ENCODE results near the gene SASH1. TPM values are rescaled to one million over a fixed set of nuclear protein-coding genes. Genes with fewer than 3 reads are reported as not detected.

SASH1 gene
- total and polyA plus RNA-seq, 2 donors (not counting 1 experiment from before 2014, with no cell fraction given), result 38.6 to 44.6 TPM

DNA sequence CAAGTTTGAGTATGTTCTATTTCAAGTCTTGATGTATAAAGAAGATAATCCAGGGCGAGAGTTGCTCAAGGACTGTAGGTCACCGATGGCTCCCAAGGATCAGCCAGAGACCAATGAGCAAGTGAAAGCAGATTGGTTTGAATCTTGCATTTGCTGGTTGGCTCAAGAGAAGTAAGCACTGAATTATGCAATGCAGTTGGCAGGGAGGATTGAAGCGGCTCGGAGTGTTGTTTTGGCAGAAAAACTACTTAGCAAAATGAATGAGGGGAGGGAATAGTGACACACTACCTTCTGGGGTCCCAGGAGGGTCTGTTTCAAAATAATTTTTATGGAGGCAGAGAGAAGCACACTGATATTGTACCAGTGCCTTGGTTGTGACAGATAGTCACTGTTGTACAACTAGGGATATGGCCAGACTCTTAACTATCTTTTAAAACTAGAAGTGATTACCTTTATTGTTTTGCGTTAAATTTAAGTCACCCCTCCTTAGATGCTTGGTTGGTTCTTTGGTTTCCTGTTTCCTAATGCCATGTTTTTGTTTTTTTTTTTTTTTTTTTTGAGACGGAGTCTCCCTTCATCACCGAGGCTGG lies 15.7 kb downstream of the SASH1 start:
- Histone ChIP-seq H3K9ac (ENCODE audit: insufficient read depth, low read length) (no peak overlapping the region), H3K9me3 (ENCODE audit: control insufficient read depth, insufficient read depth, low read depth, low read length) (no peaks in the 10 kb centered on the region), H3K4me1 (ENCODE audit: control insufficient read depth, extremely low read depth, insufficient read depth, low read length) (no peaks in the 10 kb centered on the region), H3K4me2 (ENCODE audit: extremely low read depth, insufficient read depth, low read length) (no peak overlapping the region), H3K27me3 (ENCODE audit: control insufficient read depth, insufficient read depth, low read length) (no peaks in the 10 kb centered on the region), H4K20me1 (ENCODE audit: control insufficient read depth, extremely low read depth, insufficient read depth, low read length) (no peaks in the 10 kb centered on the region), H2AFZ (ENCODE audit: low read length) (no peak overlapping the region), H3K36me3 (ENCODE audit: control insufficient read depth, insufficient read depth, low read length) (no peaks in the 10 kb centered on the region), H3K27ac (ENCODE audit: insufficient read depth, low read length) (no peak overlapping the region), H3K4me3 (replicated peaks in 1 of 4; ENCODE audit: control extremely low read depth in 1 of 4, insufficient read depth in 1 of 4, low read depth in 3 of 4, low read length in 4 of 4) (no peak overlapping the region), H3K79me2 (ENCODE audit: control insufficient read depth, insufficient read depth, low read length) (peaks cover 5% of the 10 kb centered on the region)
- TF ChIP-seq CTCF (conservative IDR thresholded peaks at IDR 0.05 in 1 of 2, IDR thresholded peaks at IDR 0.05 in 1 of 2; ENCODE audit: low read depth in 1 of 2, low read length in 2 of 2), result no peak
- no peak for TF ChIP-seq EZH2 (IDR thresholded peaks at IDR 0.05; ENCODE audit: low read length, missing control alignments)
- DNase-seq (ENCODE audit: low read depth in 2 of 2), result peak; percentile 47 to 82

DNA sequence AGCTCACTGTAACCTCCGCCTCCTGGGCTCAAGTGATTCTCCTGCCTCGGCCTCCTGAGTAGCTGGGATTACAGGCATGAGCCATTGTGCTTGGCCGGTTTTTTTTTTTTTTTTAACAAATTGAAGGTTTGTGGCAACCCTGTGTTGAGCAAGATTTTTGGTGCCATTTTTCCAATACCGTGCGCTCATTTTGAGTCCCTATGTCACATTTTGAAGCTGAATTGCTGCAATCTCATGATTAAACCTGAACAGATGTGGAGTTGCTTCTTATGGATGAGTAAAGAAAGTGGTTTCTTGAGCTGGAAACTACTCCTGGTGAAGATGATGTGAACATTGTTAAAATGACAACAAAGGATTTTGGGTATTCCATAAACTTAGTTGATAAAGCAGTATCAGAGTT lies 16.6 kb downstream of the SASH1 start:
- H3K36me3 ChIP-seq (ENCODE audit: control insufficient read depth, insufficient read depth, low read length), result no peaks in the 10 kb centered on the region
- TF ChIP-seq EZH2 (IDR thresholded peaks at IDR 0.05; ENCODE audit: low read length, missing control alignments) (no peak), CTCF (conservative IDR thresholded peaks at IDR 0.05 in 1 of 2, IDR thresholded peaks at IDR 0.05 in 1 of 2; ENCODE audit: low read depth in 1 of 2, low read length in 2 of 2) (no peak)
- H4K20me1 ChIP-seq (ENCODE audit: control insufficient read depth, extremely low read depth, insufficient read depth, low read length), result no peaks in the 10 kb centered on the region
- H2AFZ ChIP-seq (ENCODE audit: low read length), result no peak overlapping the region
- H3K4me1 ChIP-seq (ENCODE audit: control insufficient read depth, extremely low read depth, insufficient read depth, low read length), result peaks cover 2% of the 10 kb centered on the region
- peaks cover 5% of the 10 kb centered on the region for H3K79me2 ChIP-seq (ENCODE audit: control insufficient read depth, insufficient read depth, low read length)
- H3K9ac ChIP-seq (ENCODE audit: insufficient read depth, low read length), result no peak overlapping the region
- no peak overlapping the region for H3K4me2 ChIP-seq (ENCODE audit: extremely low read depth, insufficient read depth, low read length)
- no peak for DNase-seq (ENCODE audit: low read depth in 2 of 2)
- no peak overlapping the region for H3K27ac ChIP-seq (ENCODE audit: insufficient read depth, low read length)
- no peak overlapping the region for H3K4me3 ChIP-seq (replicated peaks in 1 of 4; ENCODE audit: control extremely low read depth in 1 of 4, insufficient read depth in 1 of 4, low read depth in 3 of 4, low read length in 4 of 4)
- H3K9me3 ChIP-seq (ENCODE audit: control insufficient read depth, insufficient read depth, low read depth, low read length), result no peaks in the 10 kb centered on the region
- H3K27me3 ChIP-seq (ENCODE audit: control insufficient read depth, insufficient read depth, low read length), result no peaks in the 10 kb centered on the region

DNA sequence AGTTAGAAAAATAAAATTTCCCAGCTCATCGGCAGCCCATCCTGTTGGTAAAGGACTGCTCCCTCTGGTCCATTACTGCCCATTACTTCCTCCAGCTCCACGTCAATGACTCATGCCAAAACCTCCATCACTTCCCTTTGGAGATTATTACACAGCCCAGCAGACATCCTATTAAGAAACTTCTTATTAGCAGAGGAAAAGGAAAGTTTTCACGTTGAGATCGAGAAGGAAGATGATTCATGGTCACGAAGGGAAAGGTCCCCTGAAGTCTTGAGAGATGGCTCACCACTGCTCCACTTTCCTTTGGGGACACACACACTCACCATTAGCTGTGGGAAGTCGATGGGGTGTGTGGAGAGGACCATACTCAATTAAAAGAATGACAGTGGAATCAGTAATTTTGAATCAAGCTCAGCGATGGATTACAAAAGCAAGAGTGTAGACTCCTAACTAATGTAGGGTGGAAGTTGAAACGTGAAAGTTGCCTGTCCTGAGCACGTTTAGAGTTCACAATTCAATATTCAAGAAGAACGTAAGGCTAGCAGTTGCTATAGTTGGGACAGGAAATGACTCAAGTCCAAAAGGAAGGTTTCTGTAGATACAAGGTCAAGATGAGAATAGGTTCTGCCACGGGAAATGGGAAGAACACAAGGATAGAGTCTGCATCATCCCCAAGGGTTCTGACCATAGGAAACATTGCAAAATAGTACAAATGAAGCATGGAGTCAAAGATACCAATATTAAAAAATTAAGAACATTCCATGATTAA lies 21.6 kb downstream of the SASH1 start:
- Histone ChIP-seq H3K27ac (ENCODE audit: insufficient read depth, low read length) (peak overlapping the region; percentile 40), H3K27me3 (ENCODE audit: control insufficient read depth, insufficient read depth, low read length) (no peaks in the 10 kb centered on the region), H3K36me3 (ENCODE audit: control insufficient read depth, insufficient read depth, low read length) (no peaks in the 10 kb centered on the region), H3K9me3 (ENCODE audit: control insufficient read depth, insufficient read depth, low read depth, low read length) (no peaks in the 10 kb centered on the region), H4K20me1 (ENCODE audit: control insufficient read depth, extremely low read depth, insufficient read depth, low read length) (no peaks in the 10 kb centered on the region), H2AFZ (ENCODE audit: low read length) (no peak overlapping the region), H3K4me1 (ENCODE audit: control insufficient read depth, extremely low read depth, insufficient read depth, low read length) (peaks cover 14% of the 10 kb centered on the region), H3K9ac (ENCODE audit: insufficient read depth, low read length) (no peak overlapping the region), H3K4me3 (replicated peaks in 1 of 4; ENCODE audit: control extremely low read depth in 1 of 4, insufficient read depth in 1 of 4, low read depth in 3 of 4, low read length in 4 of 4) (no peak overlapping the region), H3K4me2 (ENCODE audit: extremely low read depth, insufficient read depth, low read length) (peak overlapping the region; percentile 52), H3K79me2 (ENCODE audit: control insufficient read depth, insufficient read depth, low read length) (peaks cover 6% of the 10 kb centered on the region)
- DNase-seq (ENCODE audit: low read depth in 2 of 2), result peak; percentile 56 to 76
- TF ChIP-seq EZH2 (IDR thresholded peaks at IDR 0.05; ENCODE audit: low read length, missing control alignments), result no peak
- no peak for TF ChIP-seq CTCF (conservative IDR thresholded peaks at IDR 0.05 in 1 of 2, IDR thresholded peaks at IDR 0.05 in 1 of 2; ENCODE audit: low read depth in 1 of 2, low read length in 2 of 2)
